Endothelial cell (in vitro differentiated cells): ENCODE measurements around the gene RCE1. TPM values are rescaled to one million over a fixed set of nuclear protein-coding genes. Genes with fewer than 3 reads are reported as not detected.

Experiments used
- DNase-seq: peaks from one replicate; pipeline ENCODE4 v3.0.0; 2021; ENCODE audit warnings: low spot score
- H3K27ac Mint-ChIP-seq: one replicate; pipeline ENCODE4 v1.8.0; 2021; ENCODE audit warnings: mixed read lengths, inconsistent platforms; ENCODE audit not compliant: unreplicated experiment
- H3K27me3 Mint-ChIP-seq: one replicate; pipeline ENCODE4 v1.8.0; 2021; ENCODE audit warnings: mild to moderate bottlenecking, moderate library complexity, mixed read lengths, inconsistent platforms; ENCODE audit not compliant: unreplicated experiment
- H3K36me3 Mint-ChIP-seq: one replicate; pipeline ENCODE4 v1.8.0; 2021; ENCODE audit warnings: mild to moderate bottlenecking, low read depth, mixed read lengths, inconsistent platforms; ENCODE audit not compliant: unreplicated experiment
- H3K4me1 Mint-ChIP-seq: one replicate; pipeline ENCODE4 v1.8.0; 2021; ENCODE audit warnings: mild to moderate bottlenecking, mixed read lengths, inconsistent platforms; ENCODE audit not compliant: unreplicated experiment
- H3K4me3 Mint-ChIP-seq: one replicate; pipeline ENCODE4 v1.8.0; 2021; ENCODE audit warnings: mild to moderate bottlenecking, mixed read lengths, inconsistent platforms; ENCODE audit not compliant: unreplicated experiment
- H3K9me3 Mint-ChIP-seq: one replicate; pipeline ENCODE4 v1.8.0; 2021; ENCODE audit warnings: mixed read lengths, inconsistent platforms; ENCODE audit not compliant: unreplicated experiment
- CTCF ChIP-seq: fragments of 200-600 bp; sonication (generic); IDR thresholded peaks from one replicate; pipeline ENCODE4 v1.5.0; 2021; ENCODE audit warnings: antibody characterized with exemption; ENCODE audit not compliant: unreplicated experiment
- total RNA-seq: library from RNA; stranded (reverse); fragmentation: NEBNext Ultra II Directional; extraction: Animal tissue kit (Norgen Biotek cat#: 25700); gene quantifications from one replicate; pipeline ENCODE4 v1.2.1, GENCODE V29; 2021; ENCODE audit not compliant: unreplicated experiment

Gene RCE1
- total RNA-seq, 1 donor from 2014 or later = 25.2 TPM

GRCh38 chr11:66877588-66878385 is 34.5 kb downstream of the RCE1 start:
- TF ChIP-seq CTCF = no peak
- H3K9me3 Mint-ChIP-seq = no peaks in the 10 kb centered on the region
- no peak for DNase-seq
- peaks cover 8% of the 10 kb centered on the region for H3K27me3 Mint-ChIP-seq
- H3K4me3 Mint-ChIP-seq = no peak overlapping the region
- no peaks in the 10 kb centered on the region for H3K36me3 Mint-ChIP-seq
- H3K27ac Mint-ChIP-seq = no peak overlapping the region
- H3K4me1 Mint-ChIP-seq = peaks cover 17% of the 10 kb centered on the region

- no peak overlapping the region for H3K4me3 Mint-ChIP-seq
- H3K9me3 Mint-ChIP-seq = no peaks in the 10 kb centered on the region
- H3K36me3 Mint-ChIP-seq = no peaks in the 10 kb centered on the region
- DNase-seq = no peak
- H3K27me3 Mint-ChIP-seq = peaks cover 9% of the 10 kb centered on the region
- TF ChIP-seq CTCF = no peak
- H3K4me1 Mint-ChIP-seq = peaks cover 18% of the 10 kb centered on the region
- no peak overlapping the region for H3K27ac Mint-ChIP-seq
These were observed 35.2 kb downstream of the RCE1 start for GRCh38 chr11:66878474-66878873.

- H3K27me3 Mint-ChIP-seq = peaks cover 10% of the 10 kb centered on the region
- no peaks in the 10 kb centered on the region for H3K36me3 Mint-ChIP-seq
- H3K4me1 Mint-ChIP-seq = peaks cover 18% of the 10 kb centered on the region
- no peak overlapping the region for H3K27ac Mint-ChIP-seq
- no peak for DNase-seq
- H3K9me3 Mint-ChIP-seq = no peaks in the 10 kb centered on the region
- no peak for TF ChIP-seq CTCF
- no peak overlapping the region for H3K4me3 Mint-ChIP-seq
These were observed 35.8 kb downstream of the RCE1 start for GRCh38 chr11:66879000-66879399.

- DNase-seq = no peak
- Mint-ChIP-seq H3K9me3 (no peaks in the 10 kb centered on the region), H3K27me3 (peaks cover 9% of the 10 kb centered on the region), H3K4me1 (peaks cover 14% of the 10 kb centered on the region), H3K27ac (no peak overlapping the region), H3K4me3 (no peak overlapping the region), H3K36me3 (no peaks in the 10 kb centered on the region)
- TF ChIP-seq CTCF = no peak
These were observed 36.3 kb downstream of the RCE1 start for GRCh38 chr11:66879583-66879982.

- Mint-ChIP-seq H3K4me3 (no peak overlapping the region), H3K27ac (no peak overlapping the region), H3K36me3 (no peaks in the 10 kb centered on the region), H3K4me1 (peaks cover 10% of the 10 kb centered on the region), H3K27me3 (peaks cover 8% of the 10 kb centered on the region), H3K9me3 (no peaks in the 10 kb centered on the region)
- no peak for DNase-seq
- no peak for TF ChIP-seq CTCF
These were observed 36.8 kb downstream of the RCE1 start for GRCh38 chr11:66879999-66880398.
